C4-2B (cell line): ENCODE data around the gene PARPBP.
"Not testable (repeated sequence)": the region's sequence is repeated elsewhere in the genome, so short reads cannot be mapped to it uniquely, and the experiment has no call there.

Experiments used
- CTCF ChIP-seq: fragments of 450-650 bp; conservative IDR thresholded peaks from 2 replicates; pipeline ENCODE4 v1.5.1; 2017; ENCODE audit warnings: mild to moderate bottlenecking
- ZFX ChIP-seq: fragments of 450-650 bp; IDR thresholded peaks from 2 replicates; pipeline ENCODE4 v1.6.1; 2017

DNA sequence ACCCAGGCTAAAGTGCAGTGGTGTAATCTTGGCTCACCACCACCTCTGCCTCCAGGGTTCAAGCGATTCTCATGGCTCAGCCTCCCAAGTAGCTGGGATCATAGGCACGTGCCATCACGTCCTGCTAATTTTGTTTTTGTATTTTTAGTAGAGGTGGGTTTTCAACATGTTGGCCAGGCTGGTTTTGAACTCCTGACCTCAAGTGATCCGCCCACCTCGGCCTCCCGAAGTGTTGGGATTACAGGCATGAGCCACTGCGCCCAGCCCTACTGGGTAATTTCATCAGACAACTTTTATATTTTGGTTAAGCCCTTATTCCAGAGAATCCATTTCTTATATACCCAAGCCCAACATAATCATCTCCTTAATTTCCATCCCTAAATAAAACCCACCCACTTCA lies 47.9 kb upstream of the PARPBP start:
- TF ChIP-seq CTCF, ZFX: not testable (repeated sequence)
